ENCODE data around the gene DNAJC3. TPM values are rescaled to one million over a fixed set of nuclear protein-coding genes. Genes with fewer than 3 reads are reported as not detected.

The DNAJC3 gene
- total and polyA plus RNA-seq, 2 donors from 2014 or later = 20.1 to 65.9 TPM

DNA sequence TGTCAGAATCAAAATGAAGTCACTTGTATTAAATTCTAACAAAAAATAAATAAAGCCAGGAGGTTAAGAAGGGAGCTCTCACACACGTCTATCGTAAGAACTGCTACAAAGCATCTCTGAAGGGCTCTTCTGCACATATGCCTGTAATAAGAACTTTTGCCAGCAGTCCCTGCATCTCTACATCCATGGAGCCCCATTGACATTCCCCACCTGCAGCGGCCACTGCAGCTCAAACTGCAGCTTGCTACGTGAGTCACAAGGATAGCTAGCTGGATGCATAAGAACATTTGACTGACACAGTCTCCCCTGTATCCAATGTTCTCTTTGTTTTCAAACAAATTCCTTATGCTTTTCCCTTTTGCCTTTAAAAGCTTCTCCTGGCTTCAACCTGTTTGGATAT lies 68.3 kb downstream of the DNAJC3 start:
- no peaks in the 10 kb centered on the region for H3K27me3 ChIP-seq (ENCODE audit: control insufficient read depth, insufficient read depth, low read length)
- peaks cover 0 to 7% (median 5%) of the 10 kb centered on the region in 3 donors for H3K4me1 ChIP-seq (ENCODE audit: control insufficient read depth in 2 of 3, insufficient read depth in 2 of 3, low read depth in 1 of 3, low read length in 3 of 3)
- H3K36me3 ChIP-seq (ENCODE audit: control insufficient read depth in 2 of 3, insufficient read depth in 3 of 3, low read length in 3 of 3) = no peaks in the 10 kb centered on the region
- H3K4me3 ChIP-seq (ENCODE audit: low read length in 3 of 3) = no peak overlapping the region
- H3K9ac ChIP-seq (ENCODE audit: low read length in 3 of 3) = no peak overlapping the region
- DNase-seq = no peak
- intact Hi-C loops (cut with DNase I) = no loop called here
- TF ChIP-seq, protein P1, sequence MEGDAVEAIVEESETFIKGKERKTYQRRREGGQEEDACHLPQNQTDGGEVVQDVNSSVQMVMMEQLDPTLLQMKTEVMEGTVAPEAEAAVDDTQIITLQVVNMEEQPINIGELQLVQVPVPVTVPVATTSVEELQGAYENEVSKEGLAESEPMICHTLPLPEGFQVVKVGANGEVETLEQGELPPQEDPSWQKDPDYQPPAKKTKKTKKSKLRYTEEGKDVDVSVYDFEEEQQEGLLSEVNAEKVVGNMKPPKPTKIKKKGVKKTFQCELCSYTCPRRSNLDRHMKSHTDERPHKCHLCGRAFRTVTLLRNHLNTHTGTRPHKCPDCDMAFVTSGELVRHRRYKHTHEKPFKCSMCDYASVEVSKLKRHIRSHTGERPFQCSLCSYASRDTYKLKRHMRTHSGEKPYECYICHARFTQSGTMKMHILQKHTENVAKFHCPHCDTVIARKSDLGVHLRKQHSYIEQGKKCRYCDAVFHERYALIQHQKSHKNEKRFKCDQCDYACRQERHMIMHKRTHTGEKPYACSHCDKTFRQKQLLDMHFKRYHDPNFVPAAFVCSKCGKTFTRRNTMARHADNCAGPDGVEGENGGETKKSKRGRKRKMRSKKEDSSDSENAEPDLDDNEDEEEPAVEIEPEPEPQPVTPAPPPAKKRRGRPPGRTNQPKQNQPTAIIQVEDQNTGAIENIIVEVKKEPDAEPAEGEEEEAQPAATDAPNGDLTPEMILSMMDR (IDR thresholded peaks at IDR 0.05; ENCODE audit: borderline replicate concordance, extremely low read depth, insufficient read depth) = no peak
- FAIRE-seq = no peak
- no peaks in the 10 kb centered on the region for H3K9me3 ChIP-seq (ENCODE audit: control insufficient read depth in 2 of 3, insufficient read depth in 1 of 3, low read length in 3 of 3)
- no peak overlapping the region for H3K27ac ChIP-seq (ENCODE audit: low read depth in 2 of 2, low read length in 2 of 2)

DNA sequence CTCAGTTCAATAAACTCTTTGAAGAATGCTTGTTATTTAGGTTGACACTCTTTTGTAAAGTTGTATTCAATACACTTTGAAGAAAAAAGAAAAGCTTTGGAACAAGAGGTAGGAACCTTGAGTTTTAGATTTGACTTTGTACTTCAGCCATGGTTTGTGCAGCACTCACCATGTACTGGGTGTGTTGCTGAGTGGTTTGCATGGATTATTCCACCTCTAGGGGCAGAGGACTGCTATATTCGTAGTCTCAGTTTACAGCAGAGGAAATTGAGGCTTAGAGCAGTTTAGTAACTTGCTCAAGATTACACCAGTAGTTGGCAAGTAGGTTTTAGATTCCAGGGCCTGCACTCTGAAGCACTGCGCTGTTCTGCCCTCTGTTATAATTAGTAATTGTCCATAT lies 68.8 kb downstream of the DNAJC3 start:
- Histone ChIP-seq H3K9ac (ENCODE audit: low read length in 3 of 3) (no peak overlapping the region), H3K4me1 (ENCODE audit: control insufficient read depth in 2 of 3, insufficient read depth in 2 of 3, low read depth in 1 of 3, low read length in 3 of 3) (peaks cover 0 to 7% (median 5%) of the 10 kb centered on the region in 3 donors), H3K4me3 (ENCODE audit: low read length in 3 of 3) (no peak overlapping the region), H3K9me3 (ENCODE audit: control insufficient read depth in 2 of 3, insufficient read depth in 1 of 3, low read length in 3 of 3) (no peaks in the 10 kb centered on the region), H3K27ac (ENCODE audit: low read depth in 2 of 2, low read length in 2 of 2) (no peak overlapping the region), H3K36me3 (ENCODE audit: control insufficient read depth in 2 of 3, insufficient read depth in 3 of 3, low read length in 3 of 3) (no peaks in the 10 kb centered on the region), H3K27me3 (ENCODE audit: control insufficient read depth, insufficient read depth, low read length) (no peaks in the 10 kb centered on the region)
- no peak for DNase-seq
- FAIRE-seq = no peak
- TF ChIP-seq, protein P1 (IDR thresholded peaks at IDR 0.05; ENCODE audit: borderline replicate concordance, extremely low read depth, insufficient read depth) = no peak
- intact Hi-C loops (cut with DNase I) = no loop called here

DNA sequence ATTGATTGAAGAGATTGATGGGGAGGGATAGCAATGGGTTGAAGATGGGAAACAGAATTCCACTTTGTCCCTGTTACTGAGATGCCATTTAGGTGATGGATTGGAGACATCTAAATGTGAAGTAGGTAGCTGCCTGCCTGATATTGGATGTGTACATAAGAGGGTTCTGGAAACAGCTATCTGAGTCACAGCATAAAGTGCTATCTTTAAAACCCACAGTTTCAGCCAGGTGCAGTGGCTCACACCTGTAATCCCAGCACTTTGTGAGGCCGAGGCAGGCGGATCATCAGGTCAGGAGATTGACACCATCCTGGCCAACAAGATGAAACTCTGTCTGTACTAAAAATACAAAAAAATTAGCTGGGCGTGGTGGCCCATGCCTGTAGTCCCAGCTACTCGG lies 72.6 kb downstream of the DNAJC3 start:
- Histone ChIP-seq H3K4me1 (ENCODE audit: control insufficient read depth in 2 of 3, insufficient read depth in 2 of 3, low read depth in 1 of 3, low read length in 3 of 3) (peaks cover 0 to 7% (median 5%) of the 10 kb centered on the region in 3 donors), H3K36me3 (ENCODE audit: control insufficient read depth in 2 of 3, insufficient read depth in 3 of 3, low read length in 3 of 3) (no peaks in the 10 kb centered on the region), H3K27ac (ENCODE audit: low read depth in 2 of 2, low read length in 2 of 2) (no peak overlapping the region), H3K9me3 (ENCODE audit: control insufficient read depth in 2 of 3, insufficient read depth in 1 of 3, low read length in 3 of 3) (no peaks in the 10 kb centered on the region), H3K27me3 (ENCODE audit: control insufficient read depth, insufficient read depth, low read length) (no peaks in the 10 kb centered on the region), H3K4me3 (ENCODE audit: low read length in 3 of 3) (no peak overlapping the region), H3K9ac (ENCODE audit: low read length in 3 of 3) (no peak overlapping the region)
- no peak for FAIRE-seq
- intact Hi-C loops (cut with DNase I) = no loop called here
- TF ChIP-seq, protein P1 (IDR thresholded peaks at IDR 0.05; ENCODE audit: borderline replicate concordance, extremely low read depth, insufficient read depth) = no peak
- DNase-seq = no peak

DNA sequence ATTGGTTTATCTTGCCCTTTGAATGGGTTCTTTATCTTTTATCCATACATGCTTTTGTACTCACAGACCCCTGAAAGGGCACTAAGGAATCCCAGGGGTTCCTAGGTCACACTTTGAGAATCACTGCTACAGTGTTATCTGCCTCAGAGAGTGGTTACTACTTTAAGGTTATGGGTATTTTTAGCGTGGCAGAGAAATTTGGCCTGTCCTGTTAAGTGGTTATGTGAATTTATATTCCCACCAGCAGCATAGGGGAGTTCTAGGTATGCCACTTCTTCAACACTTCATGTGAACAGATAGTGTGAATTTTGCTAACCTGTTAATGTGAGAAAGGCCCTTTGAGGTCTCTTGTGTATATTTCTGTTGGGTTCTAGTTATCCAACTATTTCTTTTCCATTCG lies 75.7 kb downstream of the DNAJC3 start:
- no peak for DNase-seq
- FAIRE-seq = no peak
- no peak overlapping the region for H3K9ac ChIP-seq (ENCODE audit: low read length in 3 of 3)
- H3K27me3 ChIP-seq (ENCODE audit: control insufficient read depth, insufficient read depth, low read length) = no peaks in the 10 kb centered on the region
- no peaks in the 10 kb centered on the region for H3K36me3 ChIP-seq (ENCODE audit: control insufficient read depth in 2 of 3, insufficient read depth in 3 of 3, low read length in 3 of 3)
- H3K9me3 ChIP-seq (ENCODE audit: control insufficient read depth in 2 of 3, insufficient read depth in 1 of 3, low read length in 3 of 3) = no peaks in the 10 kb centered on the region
- H3K4me3 ChIP-seq (ENCODE audit: low read length in 3 of 3) = no peak overlapping the region
- TF ChIP-seq, protein P1 (IDR thresholded peaks at IDR 0.05; ENCODE audit: borderline replicate concordance, extremely low read depth, insufficient read depth) = no peak
- intact Hi-C loops (cut with DNase I) = no loop called here
- no peaks in the 10 kb centered on the region for H3K4me1 ChIP-seq (ENCODE audit: control insufficient read depth in 2 of 3, insufficient read depth in 2 of 3, low read depth in 1 of 3, low read length in 3 of 3)
- H3K27ac ChIP-seq (ENCODE audit: low read depth in 2 of 2, low read length in 2 of 2) = no peak overlapping the region

Data from kidney (tissue), 14 donors.